Stimulated activated CD4-positive, alpha-beta T cell treated with anti-CD3 and anti-CD28 coated beads, Interleukin-1b, Interleukin-23, amount 100 ng/mL, for 24 hours (primary cell): ENCODE data around the gene SRP54.
"Not testable (repeated sequence)": the region's sequence is repeated elsewhere in the genome, so short reads cannot be mapped to it uniquely, and the experiment has no call there.

Experiments
- DNase-seq, 4 experiments: peaks; one replicate each; pipeline ENCODE4 v3.0.0-alpha.2; 2020; ENCODE audit warnings: low read depth in 4 of 4, low spot score in 1 of 4

SRP54 gene

GRCh38 chr14:35046048-35046750, 63.4 kb downstream of the SRP54 start, which contains the start of gene FAM177A1:
FAM177A1 (plus strand) TSS chr14:35046272; CDS start chr14:35046464, 192 bp downstream.
- peak; percentile 93 to 98 (median 97) for DNase-seq

GRCh38 chr14:35046751-35047536, 64.2 kb downstream of the SRP54 start:
- DNase-seq, result peak in 2 of 4 experiments; percentile 13 to 20

- DNase-seq, result no peak
Observed at GRCh38 chr14:35047976-35048513, 65.3 kb downstream of the SRP54 start.

GRCh38 chr14:35050652-35051051, 67.9 kb downstream of the SRP54 start:
- DNase-seq, result no peak

GRCh38 chr14:35051796-35052195, 69.0 kb downstream of the SRP54 start:
- DNase-seq, result no peak

GRCh38 chr14:35052637-35053036, 69.8 kb downstream of the SRP54 start:
- no peak for DNase-seq

- not testable (repeated sequence) for DNase-seq
Observed at GRCh38 chr14:35061113-35061791, 78.5 kb downstream of the SRP54 start.

- DNase-seq, result not testable (repeated sequence)
Observed at GRCh38 chr14:35065731-35066130, 82.9 kb downstream of the SRP54 start.

- DNase-seq, result no peak
Observed at GRCh38 chr14:35068238-35069012, 85.6 kb downstream of the SRP54 start.

GRCh38 chr14:35072226-35072625, 89.4 kb downstream of the SRP54 start:
- no peak for DNase-seq

GRCh38 chr14:35073486-35073885, 90.7 kb downstream of the SRP54 start:
- no peak for DNase-seq

- no peak for DNase-seq
Observed at GRCh38 chr14:35078082-35078481, 95.3 kb downstream of the SRP54 start.
